OCI-LY7 (cell line): ENCODE measurements around the gene XIST. TPM values are rescaled to one million over a fixed set of nuclear protein-coding genes. Genes with fewer than 3 reads are reported as not detected.

Experiments used
- BruUV-seq: library from RNA; stranded (reverse); fragments of 400-500 nt; replicated peaks from 2 replicates; lab custom pipeline; 2021; lab: Mats Ljungman, UMichigan
- CTCF ChIA-PET: fragments of 300-600 bp; sonication (Branson Sonifier 250); formaldehyde crosslinking; loops from one replicate; lab custom pipeline; 2022; ENCODE audit warnings: antibody characterized with exemption; ENCODE audit not compliant: unreplicated experiment; lab: Charles Lee
- POLR2A ChIA-PET: fragments of 300-600 bp; sonication (Branson Sonifier 250); formaldehyde crosslinking; loops from one replicate; lab custom pipeline; 2022; ENCODE audit warnings: antibody characterized with exemption; lab: Charles Lee
- DNase-seq: peaks from one replicate; pipeline ENCODE4 v3.0.0-alpha.2; 2015; ENCODE audit warnings: low spot score
- H2AFZ ChIP-seq: fragments of 200-600 bp; sonication (generic), shearing (Covaris generic); 2 replicates; pipeline ENCODE4 v1.6.1; 2014; ENCODE audit warnings: mild to moderate bottlenecking, antibody characterized with exemption, low read length, moderate library complexity
- H3K27ac ChIP-seq: fragments of 200-600 bp; sonication (generic); 2 replicates; pipeline ENCODE4 v1.5.1; 2014; ENCODE audit warnings: mixed run types, low read depth, mild to moderate bottlenecking, moderate library complexity, low read length, inconsistent platforms; ENCODE audit not compliant: poor library complexity, severe bottlenecking
- H3K36me3 ChIP-seq: fragments of 200-600 bp; sonication (generic); 2 replicates; pipeline ENCODE4 v1.6.1; 2014; ENCODE audit warnings: mild to moderate bottlenecking, antibody characterized with exemption, low read length, moderate library complexity, mixed read lengths; ENCODE audit not compliant: insufficient read depth
- H3K4me1 ChIP-seq: fragments of 200-600 bp; sonication (generic); 2 replicates; pipeline ENCODE4 v1.5.1; 2014; ENCODE audit warnings: mild to moderate bottlenecking, low read length; ENCODE audit not compliant: insufficient read depth, poor library complexity, severe bottlenecking
- H3K4me2 ChIP-seq: fragments of 200-600 bp; sonication (generic); 2 replicates; pipeline ENCODE4 v1.6.1; 2014; ENCODE audit warnings: mild to moderate bottlenecking, low read length
- H3K4me3 ChIP-seq: fragments of 200-600 bp; sonication (generic); 2 replicates; pipeline ENCODE4 v1.5.1; 2014; ENCODE audit warnings: mild to moderate bottlenecking, low read depth, low read length; ENCODE audit not compliant: poor library complexity, severe bottlenecking
- H3K79me2 ChIP-seq: fragments of 200-600 bp; sonication (generic); 2 replicates; pipeline ENCODE4 v1.6.1; 2016; ENCODE audit warnings: low read depth, mild to moderate bottlenecking, low read length, moderate library complexity, mixed read lengths; ENCODE audit not compliant: insufficient read depth
- H3K9me2 ChIP-seq: fragments of 200-600 bp; sonication (generic); 2 replicates; pipeline ENCODE4 v1.6.1; 2016; ENCODE audit warnings: mild to moderate bottlenecking, low read length, mixed read lengths; ENCODE audit not compliant: insufficient read depth
- H3K9me3 ChIP-seq: fragments of 200-600 bp; sonication (generic); 2 replicates; pipeline ENCODE4 v1.6.1; 2014; ENCODE audit warnings: mild to moderate bottlenecking, mixed run types, low read length, mixed read lengths
- H4K20me1 ChIP-seq: fragments of 200-600 bp; sonication (generic); 2 replicates; pipeline ENCODE4 v1.6.1; 2014; ENCODE audit warnings: mild to moderate bottlenecking, antibody characterized with exemption, low read length, moderate library complexity, mixed read lengths; ENCODE audit not compliant: insufficient read depth
- CTCF ChIP-seq: fragments of 200-600 bp; sonication (generic); conservative IDR thresholded peaks from 2 replicates; pipeline ENCODE4 v1.5.1; 2014; ENCODE audit warnings: mild to moderate bottlenecking, antibody characterized with exemption, low read length, moderate library complexity, mixed read lengths
- intact Hi-C: fragments of 100-400 bp; cut with micrococcal nuclease; formaldehyde crosslinking; loops from one replicate; pipeline ENCODE4 v1.10.0; 2022; ENCODE audit not compliant: unreplicated experiment
- small RNA-seq: library from RNA; depleted of rRNA; stranded (forward); fragments of <200 nt; gene quantifications from one replicate; pipeline ENCODE3, GENCODE V24; 2014
- total RNA-seq, 2 experiments: library from RNA; depleted of rRNA in 1 of 2; stranded (reverse); fragments of >200 nt in 1 of 2; shearing (Covaris generic) in 1 of 2; gene quantifications; 2 replicates each; pipeline ENCODE4 v1.2.3, GENCODE V29; 2014 to 2022

Gene XIST
- total RNA-seq, 2 experiments from 2014 or later = not detected

GRCh38 chrX:73785493-73785892, 67.0 kb downstream of the XIST start:
- DNase-seq = no peak
- no peak overlapping the region for H3K27ac ChIP-seq
- no peak overlapping the region for H3K4me2 ChIP-seq
- H3K9me2 ChIP-seq = no peaks in the 10 kb centered on the region
- H3K4me1 ChIP-seq = no peaks in the 10 kb centered on the region
- no peaks in the 10 kb centered on the region for H3K36me3 ChIP-seq
- no peaks in the 10 kb centered on the region for H4K20me1 ChIP-seq
- intact Hi-C loops = no loop called here
- no TSS peak for BruUV-seq
- POLR2A ChIA-PET = no interaction called here
- H3K9me3 ChIP-seq = no peaks in the 10 kb centered on the region
- H3K79me2 ChIP-seq = no peaks in the 10 kb centered on the region
- TF ChIP-seq CTCF = no peak
- no peak overlapping the region for H2AFZ ChIP-seq
- no peak overlapping the region for H3K4me3 ChIP-seq
- CTCF ChIA-PET = no interaction called here

Small RNA genes within 50 kb of the gene (small RNA-seq; reads per million reads assigned to genes)
- not detected for gene RF01880
